GM12875 (cell line): ENCODE measurements around the gene PDE11A.

Experiments
- H3K4me3 ChIP-seq: one replicate; pipeline ENCODE4 v1.5.1; 2011; ENCODE audit warnings: low read depth, low read length, control low read depth
- TF ChIP-seq, protein P1 (sequence below): IDR thresholded peaks from 2 replicates; pipeline ENCODE4 v1.5.1; 2011; ENCODE audit warnings: low read depth, mild to moderate bottlenecking, control low read depth, inconsistent platforms, low read length, moderate library complexity, borderline replicate concordance; ENCODE audit not compliant: insufficient read depth

The PDE11A gene

GRCh38 chr2:177889818-177890460 lies 182.6 kb downstream of the PDE11A start:
- TF ChIP-seq, protein P1, sequence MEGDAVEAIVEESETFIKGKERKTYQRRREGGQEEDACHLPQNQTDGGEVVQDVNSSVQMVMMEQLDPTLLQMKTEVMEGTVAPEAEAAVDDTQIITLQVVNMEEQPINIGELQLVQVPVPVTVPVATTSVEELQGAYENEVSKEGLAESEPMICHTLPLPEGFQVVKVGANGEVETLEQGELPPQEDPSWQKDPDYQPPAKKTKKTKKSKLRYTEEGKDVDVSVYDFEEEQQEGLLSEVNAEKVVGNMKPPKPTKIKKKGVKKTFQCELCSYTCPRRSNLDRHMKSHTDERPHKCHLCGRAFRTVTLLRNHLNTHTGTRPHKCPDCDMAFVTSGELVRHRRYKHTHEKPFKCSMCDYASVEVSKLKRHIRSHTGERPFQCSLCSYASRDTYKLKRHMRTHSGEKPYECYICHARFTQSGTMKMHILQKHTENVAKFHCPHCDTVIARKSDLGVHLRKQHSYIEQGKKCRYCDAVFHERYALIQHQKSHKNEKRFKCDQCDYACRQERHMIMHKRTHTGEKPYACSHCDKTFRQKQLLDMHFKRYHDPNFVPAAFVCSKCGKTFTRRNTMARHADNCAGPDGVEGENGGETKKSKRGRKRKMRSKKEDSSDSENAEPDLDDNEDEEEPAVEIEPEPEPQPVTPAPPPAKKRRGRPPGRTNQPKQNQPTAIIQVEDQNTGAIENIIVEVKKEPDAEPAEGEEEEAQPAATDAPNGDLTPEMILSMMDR, result no peak
- H3K4me3 ChIP-seq, result no peak overlapping the region

DNA sequence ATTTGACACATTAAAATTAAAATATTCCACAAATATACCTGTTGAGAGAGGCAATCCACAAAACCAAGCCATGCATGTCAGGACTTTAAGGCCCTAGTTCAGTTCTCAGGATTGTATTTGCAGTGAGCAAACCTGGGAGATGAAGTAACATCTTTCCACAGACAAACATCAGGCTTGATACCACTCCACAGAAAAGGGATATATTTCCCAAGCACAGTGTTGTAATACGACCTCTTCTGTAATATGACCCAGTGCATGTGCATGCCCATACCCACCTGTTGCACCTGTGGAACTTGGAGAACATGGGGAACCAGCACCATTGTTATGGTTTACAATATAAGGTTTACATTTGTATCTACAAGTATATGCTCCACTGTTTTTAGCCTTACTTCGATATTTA lies 184.0 kb downstream of the PDE11A start:
- TF ChIP-seq, protein P1, result no peak
- H3K4me3 ChIP-seq, result no peak overlapping the region

DNA sequence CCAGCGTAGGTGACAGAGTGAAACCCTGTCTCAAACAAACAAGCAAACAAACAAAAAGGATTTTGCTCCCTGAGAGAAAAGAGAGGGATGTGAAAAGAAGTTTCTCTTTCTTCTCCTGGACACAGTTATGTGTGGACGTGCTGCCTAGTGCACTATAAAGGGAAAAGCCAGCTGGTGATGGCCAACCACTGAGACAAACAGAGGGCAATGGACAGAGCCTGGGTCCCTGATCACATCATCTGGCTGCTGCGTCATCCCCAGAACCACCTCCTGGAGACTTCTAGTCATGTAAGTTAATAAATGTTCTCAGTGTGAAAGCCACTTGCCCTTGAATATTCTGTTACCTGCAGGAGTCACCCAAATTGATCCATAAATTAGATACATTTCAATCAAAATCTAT lies 184.9 kb downstream of the PDE11A start:
- TF ChIP-seq, protein P1, result no peak
- H3K4me3 ChIP-seq, result no peak overlapping the region

DNA sequence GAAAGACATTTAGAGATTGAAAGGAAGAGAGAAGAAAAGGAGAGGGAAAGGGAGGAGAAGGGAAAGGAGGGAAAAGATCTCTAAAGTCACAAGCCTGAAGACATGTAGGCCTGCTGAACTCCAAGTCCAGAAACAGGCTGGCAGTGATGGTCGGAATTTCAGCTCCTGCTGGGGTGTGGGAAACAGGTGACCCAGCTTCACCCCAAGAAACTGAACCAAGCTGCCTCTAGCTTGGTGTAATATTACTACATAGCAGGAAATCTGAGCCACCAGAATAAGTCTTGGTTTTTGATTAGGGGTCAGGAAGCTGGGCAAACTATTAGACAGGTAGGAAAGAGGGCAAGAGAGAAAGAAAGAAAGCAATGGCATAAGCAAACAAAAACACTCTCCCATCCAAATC lies 185.8 kb downstream of the PDE11A start:
- TF ChIP-seq, protein P1, result no peak
- no peak overlapping the region for H3K4me3 ChIP-seq

- TF ChIP-seq, protein P1, result no peak
- no peak overlapping the region for H3K4me3 ChIP-seq
These were observed 186.6 kb downstream of the PDE11A start for GRCh38 chr2:177885828-177886466.

DNA sequence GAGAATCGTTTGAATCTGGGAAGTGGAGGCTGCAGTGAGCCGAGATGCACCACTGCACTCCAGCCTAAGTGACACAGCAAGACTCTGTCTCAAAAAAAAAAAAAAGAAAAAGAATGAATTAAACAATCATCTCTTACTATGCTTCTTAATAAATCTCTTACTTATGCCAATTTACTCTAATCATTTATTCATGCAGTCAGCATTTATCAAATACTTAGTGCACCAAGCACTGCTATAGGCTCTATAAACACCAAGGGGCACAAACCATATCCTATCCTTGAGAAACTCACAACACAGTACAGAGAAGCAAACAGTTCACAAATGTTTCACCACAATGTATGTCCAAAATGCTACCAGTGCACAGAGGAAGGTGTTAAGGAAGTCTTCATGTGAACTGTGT lies 189.4 kb downstream of the PDE11A start:
- H3K4me3 ChIP-seq, result no peak overlapping the region
- TF ChIP-seq, protein P1, result no peak

GRCh38 chr2:177882501-177882900 lies 190.1 kb downstream of the PDE11A start:
- no peak overlapping the region for H3K4me3 ChIP-seq
- TF ChIP-seq, protein P1, result no peak
